ENCODE results near the gene ARMH1. TPM values are rescaled to one million over a fixed set of nuclear protein-coding genes. Genes with fewer than 3 reads are reported as not detected.

Gene ARMH1
- total RNA-seq: 0.71 and 0.83 TPM in 2 replicates

DNA sequence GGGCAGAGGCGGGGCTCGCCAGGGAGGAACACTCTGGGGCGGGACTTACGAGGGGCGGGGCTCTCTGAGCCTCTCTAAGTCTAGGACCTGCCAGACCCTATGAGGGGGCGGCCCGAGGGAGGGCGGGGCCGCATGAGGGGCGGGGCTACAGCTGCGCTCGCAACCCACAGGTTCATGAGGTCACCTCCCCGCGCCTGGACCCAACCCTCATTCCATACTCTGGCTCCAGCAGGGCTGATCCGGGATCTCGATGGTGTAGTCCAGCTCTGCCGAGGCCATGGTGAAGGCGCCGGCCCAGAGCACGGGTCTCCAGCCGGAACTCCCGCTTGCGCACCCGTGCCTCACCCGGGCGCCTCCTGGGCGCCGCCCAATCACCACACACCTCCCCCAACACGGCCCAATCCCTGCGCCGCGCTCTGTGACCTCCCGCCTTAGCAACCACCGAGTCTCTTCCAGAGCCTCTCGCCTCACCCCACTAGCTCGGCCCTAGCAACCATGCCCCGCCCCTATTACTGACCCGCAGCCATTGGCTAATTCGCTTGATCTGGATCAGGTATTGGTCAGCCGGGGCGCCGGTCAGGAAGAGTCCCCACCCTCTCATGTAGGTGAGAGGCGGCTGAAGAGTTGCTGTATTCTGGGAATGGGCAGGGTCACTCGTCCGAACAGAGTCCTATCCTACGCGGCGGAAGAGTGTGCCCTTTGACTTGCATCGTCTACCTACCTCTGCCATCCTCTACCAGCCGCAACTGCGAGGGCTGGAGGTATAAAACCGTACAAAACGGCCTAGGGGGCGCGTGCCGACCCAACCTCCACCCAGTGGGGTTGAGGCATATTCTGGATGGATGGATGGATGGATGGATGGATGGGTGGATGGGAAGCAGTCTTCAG, at the start of gene ARMH1, which contains the start of gene TMEM53:
Gene ARMH1 (plus strand): TSS at position 602 of the 888 bp plus-strand sequence. CDS start 14,984 bp downstream, outside the sequence.
Gene TMEM53 (minus strand): TSS at position 369 of the 888 bp plus-strand sequence. CDS start 90 bp downstream, at position 279.

DNA sequence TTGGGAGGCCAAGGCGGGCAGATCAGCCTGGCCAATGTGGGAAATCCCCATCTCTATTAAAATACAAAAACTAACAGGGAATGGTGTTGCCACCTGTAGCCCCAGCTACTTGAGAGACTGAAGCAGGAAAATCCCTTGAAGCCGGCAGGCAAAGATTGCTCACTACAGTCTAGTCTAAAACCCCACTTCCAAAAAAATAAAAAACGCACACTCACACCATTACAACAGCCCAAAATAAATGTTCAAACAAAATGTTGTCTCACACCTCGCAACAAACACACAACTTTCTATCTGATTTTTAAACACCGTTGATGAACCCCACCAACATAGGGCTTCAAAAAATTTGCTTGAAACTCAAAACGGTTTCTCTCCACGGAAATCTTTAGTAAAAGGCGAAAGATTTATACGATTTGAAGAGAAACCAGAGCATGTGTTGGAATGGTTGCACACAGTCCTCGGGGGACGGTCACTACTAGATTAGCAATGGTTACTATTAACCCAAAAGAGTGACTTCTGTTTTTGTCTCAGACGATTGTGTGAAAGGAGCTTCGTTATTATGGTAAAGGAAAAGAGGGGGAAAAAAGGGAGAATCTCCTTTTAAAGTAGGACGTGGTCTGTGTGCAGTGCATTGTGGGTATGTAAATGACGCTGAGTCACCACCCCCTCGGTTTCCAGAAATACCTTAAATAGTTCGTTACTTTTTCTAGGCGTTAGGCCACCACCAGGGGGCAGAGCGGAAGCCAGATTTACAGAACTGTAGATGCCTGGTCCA, 56.4 kb downstream of the ARMH1 start, which contains the start of gene RNU5D-1:
Gene RNU5D-1 (minus strand): TSS at position 430 of the 772 bp plus-strand sequence.

DNA sequence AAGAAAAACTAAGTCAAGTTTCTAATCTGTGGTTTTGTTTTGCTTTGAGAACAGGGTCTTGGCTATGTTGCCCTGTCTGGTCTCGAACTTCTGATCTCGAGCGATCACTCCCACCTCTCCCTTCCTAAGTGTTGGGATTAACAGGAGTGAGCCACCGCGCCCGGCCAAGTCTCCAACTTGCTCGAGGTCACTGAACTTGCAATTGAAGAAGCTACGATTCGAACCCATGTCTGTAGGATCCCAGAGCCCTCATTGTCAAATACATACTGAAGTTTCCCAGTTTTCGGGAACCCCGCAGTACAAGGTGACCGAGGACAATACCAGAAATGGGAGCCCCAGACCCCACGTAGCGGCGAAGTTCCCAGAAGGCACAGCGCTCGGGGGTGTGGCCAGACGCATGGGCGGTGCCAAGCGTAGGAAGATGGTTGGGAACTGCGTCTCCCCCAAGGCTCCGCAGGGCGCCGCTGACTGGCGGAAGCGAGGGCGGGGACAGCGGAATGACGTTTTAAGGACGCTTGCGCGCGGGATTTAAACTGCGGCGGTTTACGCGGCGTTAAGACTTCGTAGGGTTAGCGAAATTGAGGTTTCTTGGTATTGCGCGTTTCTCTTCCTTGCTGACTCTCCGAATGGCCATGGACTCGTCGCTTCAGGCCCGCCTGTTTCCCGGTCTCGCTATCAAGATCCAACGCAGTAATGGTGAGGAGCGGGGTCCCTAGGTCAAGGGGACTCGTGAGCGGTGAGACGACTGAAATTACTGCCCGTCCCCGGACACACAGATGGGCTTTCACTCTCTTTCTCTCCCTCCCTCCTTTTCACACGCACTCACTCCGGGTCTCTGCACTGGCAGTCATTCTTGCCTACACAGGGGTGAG, 65.0 kb downstream of the ARMH1 start, which contains the start of gene KIF2C:
Gene KIF2C (plus strand): TSS at position 531 of the 872 bp plus-strand sequence. CDS start 96 bp downstream, at position 627.

Other genes starting within 250 kb of the ARMH1 start
- gene TMEM53, start 233 bp upstream of the ARMH1 start, total RNA-seq: 3.6 and 4.9 TPM in 2 replicates
- not detected in 2 replicates for gene RNU5D-1, start 56.5 kb downstream of the ARMH1 start, total RNA-seq
- 2.9 and 3.4 TPM in 2 replicates for gene KIF2C, start 65.1 kb downstream of the ARMH1 start, total RNA-seq
- gene RPS8, start 100.8 kb downstream of the ARMH1 start, total RNA-seq: 1,727 and 1,738 TPM in 2 replicates
- gene BEST4, start 113.5 kb downstream of the ARMH1 start, total RNA-seq: under 0.01 TPM in 1 of 2 replicates, not detected in the other
- gene PLK3, start 125.7 kb downstream of the ARMH1 start, total RNA-seq: 11.9 and 20.8 TPM in 2 replicates
- not detected in 2 replicates for gene DYNLT4, start 132.6 kb downstream of the ARMH1 start, total RNA-seq
- gene BTBD19, start 133.8 kb downstream of the ARMH1 start, total RNA-seq: 4.3 and 8.3 TPM in 2 replicates
- under 0.01 and 0.14 TPM in 2 replicates for gene PTCH2, start 168.5 kb downstream of the ARMH1 start, total RNA-seq

Measured in smooth muscle cell of bladder (primary cell).